DND-41 (cell line): ENCODE results near the gene THRB.

Experiments
- ATAC-seq: fragments of 200-7000 bp; cut with Tn5 transposase; 3 replicates; pipeline ENCODE4 v1.9.1; 2021; ENCODE audit warnings: low read depth; ENCODE audit not compliant: insufficient read depth
- DNase-seq: peaks from one replicate; pipeline ENCODE4 v3.0.0-alpha.2; 2020
- H2AFZ ChIP-seq: 2 replicates; pipeline ENCODE4 v1.6.0; 2012; ENCODE audit warnings: low read depth, low read length
- H3K27ac ChIP-seq: 2 replicates; pipeline ENCODE4 v1.5.1; 2012; ENCODE audit warnings: low read length, inconsistent platforms
- H3K27me3 ChIP-seq: fragments of 200-600 bp; sonication (generic); 2 replicates; pipeline ENCODE4 v1.6.0; 2012; ENCODE audit warnings: low read length, mild to moderate bottlenecking, inconsistent platforms; ENCODE audit not compliant: insufficient read depth, poor library complexity
- H3K36me3 ChIP-seq: 2 replicates; pipeline ENCODE4 v1.5.1; 2012; ENCODE audit warnings: low read length, inconsistent platforms; ENCODE audit not compliant: insufficient read depth
- H3K4me1 ChIP-seq: 2 replicates; pipeline ENCODE4 v1.5.1; 2012; ENCODE audit warnings: mild to moderate bottlenecking, low read length; ENCODE audit not compliant: insufficient read depth
- H3K4me2 ChIP-seq: 2 replicates; pipeline ENCODE4 v1.6.0; 2012; ENCODE audit warnings: mild to moderate bottlenecking, moderate library complexity, low read length, inconsistent platforms; ENCODE audit not compliant: insufficient read depth
- H3K4me3 ChIP-seq, 2 experiments: fragments of 200-600 bp in 1 of 2; shearing (Covaris generic) in 1 of 2; 2 replicates each; pipeline ENCODE4 v1.5.1; 2012 to 2016; ENCODE audit warnings: inconsistent platforms in 2 of 2, low read length in 2 of 2, mild to moderate bottlenecking in 2 of 2, low read depth in 1 of 2, moderate library complexity in 1 of 2
- H3K79me2 ChIP-seq: 2 replicates; pipeline ENCODE4 v1.6.0; 2012; ENCODE audit warnings: low read length, inconsistent platforms; ENCODE audit not compliant: insufficient read depth
- H3K9ac ChIP-seq: 2 replicates; pipeline ENCODE4 v1.6.0; 2012; ENCODE audit warnings: low read depth, mild to moderate bottlenecking, inconsistent platforms, low read length, moderate library complexity
- H3K9me3 ChIP-seq: 2 replicates; pipeline ENCODE4 v1.5.1; 2012; ENCODE audit warnings: low read length, moderate library complexity, mild to moderate bottlenecking, inconsistent platforms; ENCODE audit not compliant: insufficient read depth, severe bottlenecking
- H4K20me1 ChIP-seq: 2 replicates; pipeline ENCODE4 v1.6.0; 2012; ENCODE audit warnings: low read length; ENCODE audit not compliant: insufficient read depth
- EZH2 ChIP-seq: IDR thresholded peaks from 3 replicates; pipeline ENCODE4 v1.6.1; 2012; ENCODE audit warnings: borderline replicate concordance, low read depth, mild to moderate bottlenecking, moderate library complexity, low read length, inconsistent platforms; ENCODE audit not compliant: severe bottlenecking
- TF ChIP-seq, protein P1 (sequence below): IDR thresholded peaks from 2 replicates; pipeline ENCODE4 v1.5.1; 2012; ENCODE audit warnings: borderline replicate concordance, low read length, moderate library complexity, mild to moderate bottlenecking; ENCODE audit not compliant: poor library complexity, severe bottlenecking; ENCODE audit errors: extremely low read depth

The THRB gene

DNA sequence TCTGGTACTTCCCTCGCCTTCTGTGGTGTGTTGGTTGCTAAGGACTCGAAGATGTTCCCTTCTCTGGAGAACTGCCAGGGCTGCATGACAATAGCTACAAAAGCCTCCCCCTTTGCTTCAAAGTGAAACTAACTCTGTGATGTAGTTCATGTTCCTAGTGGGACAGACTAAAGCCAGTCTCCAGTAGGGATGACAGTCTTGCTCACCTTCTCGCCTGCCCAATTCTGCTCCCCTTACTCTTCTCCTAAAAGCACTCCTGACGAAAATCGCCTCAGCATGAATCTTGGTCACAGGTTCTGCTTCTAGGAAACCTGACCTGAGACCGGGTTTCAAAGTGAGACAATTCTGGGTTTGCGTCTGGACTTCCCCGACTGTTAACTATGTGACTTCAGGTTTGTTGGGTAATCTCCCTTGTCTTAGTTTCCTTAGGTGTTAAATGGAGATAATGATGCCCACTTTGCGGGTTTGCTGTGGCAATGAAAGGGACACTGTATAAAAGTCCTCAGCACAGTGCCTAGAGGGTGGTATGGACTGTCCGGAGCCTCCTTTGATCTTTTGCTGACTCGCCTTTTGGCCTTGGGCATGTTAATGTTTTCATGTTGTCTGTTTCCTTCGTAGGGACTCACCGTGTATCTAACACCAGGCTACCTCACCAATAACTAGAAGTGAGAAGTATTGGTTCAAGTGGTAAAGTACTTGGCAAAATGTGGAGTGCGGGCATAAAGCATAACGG lies 24.9 kb upstream of the THRB start:
- H4K20me1 ChIP-seq, result no peaks in the 10 kb centered on the region
- TF ChIP-seq, protein P1, sequence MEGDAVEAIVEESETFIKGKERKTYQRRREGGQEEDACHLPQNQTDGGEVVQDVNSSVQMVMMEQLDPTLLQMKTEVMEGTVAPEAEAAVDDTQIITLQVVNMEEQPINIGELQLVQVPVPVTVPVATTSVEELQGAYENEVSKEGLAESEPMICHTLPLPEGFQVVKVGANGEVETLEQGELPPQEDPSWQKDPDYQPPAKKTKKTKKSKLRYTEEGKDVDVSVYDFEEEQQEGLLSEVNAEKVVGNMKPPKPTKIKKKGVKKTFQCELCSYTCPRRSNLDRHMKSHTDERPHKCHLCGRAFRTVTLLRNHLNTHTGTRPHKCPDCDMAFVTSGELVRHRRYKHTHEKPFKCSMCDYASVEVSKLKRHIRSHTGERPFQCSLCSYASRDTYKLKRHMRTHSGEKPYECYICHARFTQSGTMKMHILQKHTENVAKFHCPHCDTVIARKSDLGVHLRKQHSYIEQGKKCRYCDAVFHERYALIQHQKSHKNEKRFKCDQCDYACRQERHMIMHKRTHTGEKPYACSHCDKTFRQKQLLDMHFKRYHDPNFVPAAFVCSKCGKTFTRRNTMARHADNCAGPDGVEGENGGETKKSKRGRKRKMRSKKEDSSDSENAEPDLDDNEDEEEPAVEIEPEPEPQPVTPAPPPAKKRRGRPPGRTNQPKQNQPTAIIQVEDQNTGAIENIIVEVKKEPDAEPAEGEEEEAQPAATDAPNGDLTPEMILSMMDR, result no peak
- TF ChIP-seq EZH2, result no peak
- H3K27me3 ChIP-seq, result no peaks in the 10 kb centered on the region
- no peaks in the 10 kb centered on the region for H3K36me3 ChIP-seq
- H2AFZ ChIP-seq, result no peak overlapping the region
- no peak overlapping the region for H3K27ac ChIP-seq
- no peak overlapping the region for H3K9ac ChIP-seq
- ATAC-seq, result no peak
- no peaks in the 10 kb centered on the region for H3K79me2 ChIP-seq
- H3K4me3 ChIP-seq, result no peak overlapping the region
- no peaks in the 10 kb centered on the region for H3K9me3 ChIP-seq
- H3K4me1 ChIP-seq, result no peaks in the 10 kb centered on the region
- no peak for DNase-seq
- H3K4me2 ChIP-seq, result no peak overlapping the region

DNA sequence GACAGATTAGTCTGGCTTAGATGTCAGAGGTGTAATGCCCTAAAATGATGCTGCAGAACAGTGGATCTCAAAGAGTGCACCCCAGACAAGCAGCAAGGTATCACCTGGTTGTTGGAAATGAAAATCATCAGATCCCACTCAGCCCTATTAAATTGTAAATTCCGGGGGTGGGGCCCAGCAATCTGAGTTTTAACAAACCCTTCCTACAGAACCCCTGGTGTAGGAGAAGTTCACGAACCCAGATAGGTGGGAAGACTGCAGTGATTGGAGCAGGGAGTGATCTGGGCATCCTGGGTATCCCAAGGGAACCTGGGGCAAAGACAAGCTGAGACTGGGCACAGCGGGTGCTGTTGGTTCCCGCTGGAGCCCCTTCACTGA lies 24.3 kb upstream of the THRB start:
- Histone ChIP-seq H3K27me3 (no peaks in the 10 kb centered on the region), H3K4me1 (no peaks in the 10 kb centered on the region), H3K79me2 (no peaks in the 10 kb centered on the region), H3K27ac (no peak overlapping the region), H3K4me2 (no peak overlapping the region), H3K9ac (no peak overlapping the region), H3K36me3 (no peaks in the 10 kb centered on the region), H3K4me3 (no peak overlapping the region), H3K9me3 (no peaks in the 10 kb centered on the region), H4K20me1 (no peaks in the 10 kb centered on the region), H2AFZ (no peak overlapping the region)
- TF ChIP-seq, protein P1, result no peak
- no peak for TF ChIP-seq EZH2
- ATAC-seq, result no peak
- no peak for DNase-seq

DNA sequence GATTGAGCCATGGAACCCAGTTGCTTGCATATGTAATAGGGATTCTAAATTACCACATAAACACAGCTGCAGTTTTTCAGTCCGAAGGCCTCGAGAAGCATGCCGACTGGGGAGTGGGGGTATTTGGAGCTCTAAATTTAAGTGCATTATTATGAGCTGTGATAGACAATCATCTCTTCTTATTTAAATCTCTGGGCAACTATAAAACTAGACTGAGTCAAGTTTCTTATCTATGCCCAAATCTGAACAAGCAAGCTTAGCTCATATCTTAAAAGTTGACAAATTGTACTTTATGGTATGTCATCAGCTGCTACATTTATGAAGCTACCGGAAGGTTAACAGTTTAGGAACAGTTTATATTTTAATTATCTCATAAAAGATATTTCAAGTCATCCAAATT lies 19.5 kb upstream of the THRB start:
- H3K4me2 ChIP-seq, result no peak overlapping the region
- H3K27me3 ChIP-seq, result no peaks in the 10 kb centered on the region
- H3K9me3 ChIP-seq, result no peaks in the 10 kb centered on the region
- TF ChIP-seq, protein P1, result no peak
- no peak for TF ChIP-seq EZH2
- no peak overlapping the region for H3K9ac ChIP-seq
- no peak overlapping the region for H2AFZ ChIP-seq
- no peaks in the 10 kb centered on the region for H3K79me2 ChIP-seq
- no peaks in the 10 kb centered on the region for H3K4me1 ChIP-seq
- no peak for DNase-seq
- no peak overlapping the region for H3K4me3 ChIP-seq
- ATAC-seq, result no peak
- H3K36me3 ChIP-seq, result no peaks in the 10 kb centered on the region
- H3K27ac ChIP-seq, result no peak overlapping the region
- no peaks in the 10 kb centered on the region for H4K20me1 ChIP-seq

DNA sequence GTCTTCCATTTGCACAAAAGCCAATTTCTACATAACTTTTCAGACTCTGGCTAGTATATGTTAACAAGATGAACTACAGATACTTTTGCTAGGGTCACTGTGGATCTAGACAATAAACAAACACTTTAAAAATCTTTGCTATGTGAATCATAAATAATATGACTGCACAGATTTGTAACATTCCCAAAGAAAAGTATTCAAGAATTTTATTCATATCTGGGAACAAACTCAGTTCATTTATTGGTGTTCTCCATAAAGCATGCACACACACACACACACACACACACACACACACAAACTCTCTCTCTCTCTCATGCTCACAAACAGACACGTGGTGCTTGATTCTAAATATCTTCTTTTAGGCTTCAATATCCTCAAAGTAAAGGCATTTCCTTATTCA lies 18.8 kb upstream of the THRB start:
- H3K27ac ChIP-seq, result no peak overlapping the region
- no peak overlapping the region for H3K4me3 ChIP-seq
- ATAC-seq (no peak), DNase-seq (no peak)
- no peak overlapping the region for H3K4me2 ChIP-seq
- no peak overlapping the region for H3K9ac ChIP-seq
- H2AFZ ChIP-seq, result no peak overlapping the region
- no peaks in the 10 kb centered on the region for H3K27me3 ChIP-seq
- no peaks in the 10 kb centered on the region for H4K20me1 ChIP-seq
- H3K36me3 ChIP-seq, result no peaks in the 10 kb centered on the region
- TF ChIP-seq, protein P1, result no peak
- TF ChIP-seq EZH2, result no peak
- no peaks in the 10 kb centered on the region for H3K4me1 ChIP-seq
- H3K9me3 ChIP-seq, result no peaks in the 10 kb centered on the region
- no peaks in the 10 kb centered on the region for H3K79me2 ChIP-seq
